Measurements from ENCODE around the gene PPRC1. TPM values are rescaled to one million over a fixed set of nuclear protein-coding genes. Genes with fewer than 3 reads are reported as not detected.

The PPRC1 gene
- total RNA-seq, 4 donors from 2014 or later, result 11.7 to 27.5 (median 16.6) TPM

- peak; percentile 62 to 80 for DNase-seq
- Histone ChIP-seq H3K9me3 (no peaks in the 10 kb centered on the region), H3K4me1 (peaks cover 8 to 24% of the 10 kb centered on the region in 2 donors), H3K4me3 (replicated peaks in 1 of 3) (peak overlapping the region; percentile 45 to 74 (median 67)), H3K36me3 (peaks cover 6% of the 10 kb centered on the region in 2 donors), H3K27ac (peak overlapping the region; percentile 5 to 88 (median 84)), H3K27me3 (no peaks in the 10 kb centered on the region)
- WGBS, 2 donors, result 0 to 1% methylated on average over 28 to 34 of the region's 48 CpGs
- intact Hi-C loops (cut with DNase I), result no loop called here
- TF ChIP-seq POLR2A (IDR thresholded peaks at IDR 0.05) (no peak), CTCF (IDR thresholded peaks at IDR 0.05) (no peak)
Observed at GRCh38 chr10:102133373-102134195, 744 bp downstream of the PPRC1 start.

GRCh38 chr10:102134416-102134815 is 1.6 kb downstream of the PPRC1 start:
- Histone ChIP-seq H3K27me3 (no peaks in the 10 kb centered on the region), H3K27ac (no peak overlapping the region), H3K4me1 (peaks cover 8 to 24% of the 10 kb centered on the region in 2 donors), H3K36me3 (peaks cover 14% of the 10 kb centered on the region in 2 donors), H3K9me3 (no peaks in the 10 kb centered on the region), H3K4me3 (replicated peaks in 1 of 3) (no peak overlapping the region)
- intact Hi-C loops (cut with DNase I), result no loop called here
- WGBS, 2 donors, result 57 to 92% methylated on average over 2 of the region's 2 CpGs
- TF ChIP-seq CTCF (IDR thresholded peaks at IDR 0.05) (no peak), POLR2A (IDR thresholded peaks at IDR 0.05) (no peak)
- DNase-seq, result no peak

- H3K27me3 ChIP-seq, result no peaks in the 10 kb centered on the region
- DNase-seq, result no peak
- H3K27ac ChIP-seq, result no peak overlapping the region
- 81 to 86% methylated on average over 7 of the region's 7 CpGs for WGBS, 2 donors
- H3K9me3 ChIP-seq, result no peaks in the 10 kb centered on the region
- H3K4me1 ChIP-seq, result peaks cover 8 to 24% of the 10 kb centered on the region in 2 donors
- peaks cover 30 to 31% of the 10 kb centered on the region in 2 donors for H3K36me3 ChIP-seq
- no peak overlapping the region for H3K4me3 ChIP-seq (replicated peaks in 1 of 3)
- intact Hi-C loops (cut with DNase I), result no loop called here
- TF ChIP-seq POLR2A (IDR thresholded peaks at IDR 0.05), result no peak
- TF ChIP-seq CTCF (IDR thresholded peaks at IDR 0.05), result no peak
Observed at GRCh38 chr10:102135956-102136526, 3.2 kb downstream of the PPRC1 start.

GRCh38 chr10:102139281-102140110 is 6.7 kb downstream of the PPRC1 start:
- H3K27me3 ChIP-seq, result no peaks in the 10 kb centered on the region
- no peak overlapping the region for H3K4me3 ChIP-seq (replicated peaks in 1 of 3)
- peaks cover 0 to 16% of the 10 kb centered on the region in 2 donors for H3K4me1 ChIP-seq
- intact Hi-C loops (cut with DNase I), result no loop called here
- 95 to 97% methylated on average over 12 to 13 of the region's 15 CpGs for WGBS, 2 donors
- no peaks in the 10 kb centered on the region for H3K9me3 ChIP-seq
- TF ChIP-seq CTCF (IDR thresholded peaks at IDR 0.05), result no peak
- no peak for TF ChIP-seq POLR2A (IDR thresholded peaks at IDR 0.05)
- no peak for DNase-seq
- H3K36me3 ChIP-seq, result peaks cover 45 to 47% of the 10 kb centered on the region in 2 donors
- H3K27ac ChIP-seq, result no peak overlapping the region
